ENCODE results near the gene AQP9. TPM values are rescaled to one million over a fixed set of nuclear protein-coding genes. Genes with fewer than 3 reads are reported as not detected.
A peak's percentile ranks its signal among the peaks of the same experiment; 100 is the strongest.

AQP9 gene
- total RNA-seq, 1 experiment from 2014 or later: not detected

- DNase-seq (ENCODE audit: low read depth): peak; percentile 28
These were observed 85.9 kb downstream of the AQP9 start for GRCh38 chr15:58224068-58224467.

DNA sequence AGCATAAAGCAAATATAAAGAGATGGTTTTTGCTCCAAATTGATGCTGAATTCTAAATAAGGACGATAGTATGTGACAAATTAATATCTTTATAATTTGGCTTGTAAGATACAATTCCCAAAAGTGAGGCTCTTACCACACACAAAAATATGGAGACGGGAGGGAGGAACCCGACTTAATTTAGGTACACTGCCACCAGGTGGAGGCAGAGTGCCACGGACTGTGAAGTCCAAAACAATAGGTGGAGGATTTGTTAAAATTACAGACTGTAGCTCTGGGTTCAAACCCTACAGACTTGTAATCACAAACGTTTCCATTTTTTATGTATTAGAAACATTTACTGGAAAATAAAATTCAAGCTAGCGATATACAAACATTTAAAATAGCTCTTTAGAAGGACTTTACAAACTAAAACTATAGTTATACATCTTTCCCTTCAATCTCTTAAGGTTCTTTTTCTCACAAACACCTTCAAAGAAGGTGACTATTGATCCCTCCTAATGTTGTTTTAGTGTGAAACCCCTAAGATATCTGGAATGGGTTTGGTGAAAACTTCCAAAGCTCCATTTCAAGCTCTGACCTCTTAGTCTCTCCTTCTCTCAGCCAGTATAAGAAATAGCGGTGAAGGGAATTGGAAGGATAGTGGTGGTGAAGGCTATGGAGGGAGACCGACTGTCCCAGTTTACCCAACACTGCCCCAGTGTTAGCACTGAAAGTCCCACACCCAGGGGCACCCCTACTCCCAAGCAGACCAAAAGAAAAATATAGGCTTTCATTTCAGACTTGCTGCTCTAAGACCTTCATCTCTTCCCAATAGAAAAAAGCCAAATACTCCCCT, 89.7 kb downstream of the AQP9 start:
- peak; percentile 64 for DNase-seq (ENCODE audit: low read depth)

DNA sequence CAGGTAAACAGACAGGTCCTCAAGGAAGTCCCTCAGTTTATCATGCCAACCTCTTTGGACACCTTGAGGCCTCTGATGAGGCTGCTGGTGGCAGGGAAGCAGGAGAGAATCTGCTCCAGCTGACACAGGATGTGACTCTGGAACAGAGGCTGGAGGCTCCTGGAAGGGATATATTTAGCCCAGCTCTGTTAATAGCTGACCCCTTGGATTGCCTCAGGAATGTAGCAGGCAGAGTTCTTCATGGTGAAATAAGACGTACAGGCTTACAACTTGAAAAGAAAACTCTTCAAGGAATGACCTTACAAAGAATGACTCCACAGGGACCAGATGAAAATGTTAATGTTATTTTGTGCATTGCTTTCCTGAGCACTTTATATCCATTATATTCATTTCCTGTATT, 90.5 kb downstream of the AQP9 start:
- peak; percentile 53 for DNase-seq (ENCODE audit: low read depth)

DNA sequence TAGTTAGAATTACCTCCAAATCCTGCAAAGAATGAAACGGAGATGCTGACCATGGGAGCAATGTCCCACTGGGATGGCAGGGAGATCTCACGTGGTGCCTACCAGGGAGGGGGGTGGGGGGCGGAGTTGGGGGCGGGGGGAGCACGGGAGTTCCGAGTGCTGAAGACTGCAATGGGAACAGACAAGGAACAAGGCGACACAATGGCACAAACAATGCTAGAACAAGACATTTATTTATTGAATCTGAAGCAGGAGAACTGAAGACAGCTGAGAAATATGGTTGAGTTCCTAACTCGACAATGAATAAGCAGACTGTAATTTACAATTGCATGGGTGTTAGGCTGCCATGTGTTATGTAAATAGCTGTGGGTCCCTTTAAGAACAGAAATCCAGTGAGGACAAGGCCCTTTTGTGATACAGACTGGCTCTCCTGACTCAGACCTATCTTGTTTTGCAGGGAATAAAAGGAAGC, 91.2 kb downstream of the AQP9 start:
- no peak for DNase-seq (ENCODE audit: low read depth)

DNA sequence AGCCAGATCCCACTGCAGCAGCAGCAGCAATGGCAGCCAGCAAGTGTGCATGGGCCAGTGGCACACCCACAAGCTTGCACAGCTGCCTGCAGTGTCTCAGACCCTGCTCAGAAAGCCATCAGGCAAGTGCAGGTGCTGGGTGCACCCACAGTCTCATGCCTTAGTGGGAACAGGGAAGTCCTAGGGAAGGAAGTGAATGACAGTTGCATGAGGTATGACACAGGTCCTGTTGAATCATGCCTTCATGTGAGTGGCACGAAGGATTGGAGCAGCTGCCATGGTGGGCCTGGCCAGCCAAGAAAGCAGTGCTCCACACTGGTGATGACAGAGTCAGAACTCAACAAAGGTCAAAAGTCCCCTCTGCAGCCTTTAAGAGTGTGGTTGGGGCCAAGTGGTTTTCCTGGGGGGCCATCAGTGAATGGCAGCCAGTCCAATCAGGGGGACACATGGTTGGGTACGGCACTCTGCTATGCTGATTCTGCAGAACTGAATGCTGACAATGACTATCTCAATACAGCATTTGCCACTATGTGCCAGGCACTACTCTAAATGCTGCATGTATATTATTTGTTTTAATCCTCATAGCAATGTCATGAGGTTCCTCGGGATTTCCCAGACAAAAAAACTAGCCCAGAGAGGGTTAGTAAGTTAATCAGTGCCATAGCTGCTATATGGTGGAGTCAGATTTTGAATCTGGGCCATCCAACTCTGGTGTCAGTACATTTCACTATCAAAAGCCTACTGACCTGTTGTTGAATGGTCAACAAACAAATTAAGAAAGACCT, 94.3 kb downstream of the AQP9 start:
- DNase-seq (ENCODE audit: low read depth): peak; percentile 33

DNA sequence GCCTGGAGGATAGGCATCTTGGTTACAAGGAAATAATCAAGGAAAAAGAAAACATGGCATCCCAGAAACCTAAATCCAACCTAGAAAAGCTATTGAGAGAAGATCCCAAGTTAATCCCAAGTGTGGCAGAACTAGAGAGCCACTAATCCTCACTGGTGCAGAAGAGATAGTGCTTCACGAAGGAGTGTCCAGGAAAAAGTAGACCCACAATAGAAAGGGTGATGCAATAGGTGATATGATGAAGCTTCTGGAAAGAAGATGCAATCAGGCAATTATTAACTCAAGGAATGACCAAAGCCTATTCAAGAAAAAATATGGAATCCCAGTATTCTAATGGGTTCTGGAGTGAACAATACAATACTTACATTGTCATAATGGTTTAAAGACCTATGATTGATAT, 95.2 kb downstream of the AQP9 start:
- no peak for DNase-seq (ENCODE audit: low read depth)

Small RNA genes within 50 kb of the gene (small RNA-seq; reads per million reads assigned to genes)
- gene MTCO3P23: not detected

Other genes with a start within 250 kb of the AQP9 start
- gene ALDH1A2, start 72.7 kb upstream of the AQP9 start, total RNA-seq (2014; rRNA removed; shearing (Covaris generic)): not detected in 2 replicates